K562 (cell line): Measurements from ENCODE around the gene RASSF10. TPM values are rescaled to one million over a fixed set of nuclear protein-coding genes. Genes with fewer than 3 reads are reported as not detected.

Experiments used
- ATAC-seq: fragments of 200-7000 bp; cut with Tn5 transposase; 3 replicates; pipeline ENCODE4 v1.9.1; 2020; ENCODE audit warnings: moderate library complexity
- BruUV-seq: library from RNA; stranded (reverse); fragments of 400-500 nt; replicated peaks from 2 replicates; lab custom pipeline; 2021; lab: Mats Ljungman, UMichigan
- CTCF ChIA-PET: fragments of 300-600 bp; formaldehyde crosslinking; extraction: SDS; loops from one replicate; lab custom pipeline; 2021; ENCODE audit warnings: low intra/inter-chr PET ratio; lab: Yijun Ruan, JAX
- POLR2A ChIA-PET: fragments of 300-600, 350-650 bp; sonication (Branson Sonifier 250); formaldehyde crosslinking; extraction: SDS; loops from one replicate; lab custom pipeline; 2021; ENCODE audit warnings: antibody characterized with exemption, inconsistent platforms; lab: Yijun Ruan, JAX
- DNase-seq, 4 experiments: peaks; one replicate each; pipeline versions ENCODE4 v3.0.0 to v3.0.0-alpha.2; 2011 to 2018; ENCODE audit warnings: low spot score in 3 of 4, mixed read lengths in 3 of 4; ENCODE audit errors: extremely low read depth in 1 of 4
- FAIRE-seq: peaks from 2 replicates; lab custom pipeline; 2011; peaks lifted over from hg19 to GRCh38; lab: Jason Lieb, UNC
- H2AFZ ChIP-seq: 2 replicates; pipeline ENCODE4 v1.6.0; 2011; ENCODE audit warnings: low read depth, low read length, control low read depth, inconsistent platforms
- H3K27ac ChIP-seq: fragments of 200-600 bp; 3 replicates; pipeline ENCODE4 v1.8.0; 2011; ENCODE audit warnings: low read depth, mild to moderate bottlenecking, control low read depth, inconsistent platforms, low read length, moderate library complexity, mixed read lengths; ENCODE audit errors: extremely low read depth
- H3K27me3 ChIP-seq, 2 experiments: fragments of 300-600 bp in 1 of 2; 2 replicates in 1 of 2; 3 replicates in 1 of 2; pipeline versions ENCODE4 v1.6.0 to v1.8.0; 2011; ENCODE audit warnings: inconsistent platforms in 2 of 2, low read length in 2 of 2, mild to moderate bottlenecking in 1 of 2, mixed read lengths in 1 of 2, moderate library complexity in 1 of 2; ENCODE audit not compliant: control insufficient read depth in 2 of 2, insufficient read depth in 2 of 2
- H3K36me3 ChIP-seq: fragments of 300-600 bp; 3 replicates; pipeline ENCODE4 v1.8.0; 2011; ENCODE audit warnings: mild to moderate bottlenecking, low read length, inconsistent platforms; ENCODE audit not compliant: control insufficient read depth, insufficient read depth
- H3K4me1 ChIP-seq, 2 experiments: fragments of 200-600 bp in 1 of 2; replicated peaks in 1 of 2; 2 replicates in 1 of 2; 3 replicates in 1 of 2; pipeline versions ENCODE4 v1.5.1 to v1.8.0; 2011; ENCODE audit warnings: inconsistent platforms in 2 of 2, low read length in 2 of 2, mild to moderate bottlenecking in 1 of 2, mixed read lengths in 1 of 2, moderate library complexity in 1 of 2; ENCODE audit not compliant: control insufficient read depth in 2 of 2, insufficient read depth in 2 of 2
- H3K4me2 ChIP-seq: 2 replicates; pipeline ENCODE4 v1.6.1; 2011; ENCODE audit warnings: low read length, control low read depth, inconsistent platforms, mixed read lengths; ENCODE audit not compliant: insufficient read depth
- H3K4me3 ChIP-seq: fragments of 200-600 bp; sonication (generic), shearing (Covaris generic); 2 replicates; pipeline ENCODE4 v1.5.1; 2016; ENCODE audit warnings: control low read depth, inconsistent platforms
- H3K79me2 ChIP-seq: fragments of 200-600 bp; 3 replicates; pipeline ENCODE4 v1.8.0; 2011; ENCODE audit warnings: low read length, inconsistent platforms; ENCODE audit not compliant: control insufficient read depth, insufficient read depth
- H3K9ac ChIP-seq, 2 experiments: 2 replicates each; pipeline versions ENCODE4 v1.6.0 to v1.6.1; 2011; ENCODE audit warnings: low read depth in 2 of 2, low read length in 2 of 2, control low read depth in 1 of 2, inconsistent platforms in 1 of 2, mild to moderate bottlenecking in 1 of 2, mixed read lengths in 1 of 2; ENCODE audit not compliant: insufficient read depth in 1 of 2
- H3K9me1 ChIP-seq: one replicate; pipeline ENCODE4 v1.6.0; 2011; ENCODE audit warnings: inconsistent platforms, mild to moderate bottlenecking, low read length, moderate library complexity; ENCODE audit not compliant: control insufficient read depth, insufficient read depth
- H3K9me3 ChIP-seq: replicated peaks from 2 replicates; pipeline ENCODE4 v1.5.1; 2011; ENCODE audit warnings: low read depth, low read length, inconsistent platforms; ENCODE audit not compliant: control insufficient read depth, insufficient read depth
- H4K20me1 ChIP-seq: replicated peaks from 2 replicates; pipeline ENCODE4 v1.6.1; 2011; ENCODE audit warnings: low read length, inconsistent platforms, mixed read lengths; ENCODE audit not compliant: control insufficient read depth, insufficient read depth
- ELF2 ChIP-seq: fragments of 250-450 bp; sonication (Bioruptor Pico); IDR thresholded peaks from 2 replicates; pipeline ENCODE4 v1.5.0; 2021; ENCODE audit warnings: mild to moderate bottlenecking
- GTF2B ChIP-seq: IDR thresholded peaks from 2 replicates; pipeline ENCODE4 v1.6.1; 2011; ENCODE audit not compliant: insufficient read length; ENCODE audit errors: extremely low read depth
- SAP30 ChIP-seq: fragments of 200-600 bp; sonication (generic); IDR thresholded peaks from 2 replicates; pipeline ENCODE4 v1.6.1; 2012; ENCODE audit warnings: borderline replicate concordance, low read depth, mild to moderate bottlenecking, moderate library complexity, low read length, control low read depth, inconsistent platforms; ENCODE audit not compliant: insufficient read depth, poor library complexity, severe bottlenecking
- SMARCE1 ChIP-seq: fragments of 450-650 bp; IDR thresholded peaks from 2 replicates; pipeline ENCODE4 v1.7.1; 2016; ENCODE audit warnings: mild to moderate bottlenecking
- XRCC3 ChIP-seq: fragments of 450-650 bp; IDR thresholded peaks from 2 replicates; pipeline ENCODE4 v1.6.1; 2017; ENCODE audit warnings: mild to moderate bottlenecking, moderate library complexity
- WGBS: fragments of 100-300 bp; shearing (Covaris generic); methylation state at CpG from one replicate; pipeline ENCODE4 v1.1.6; 2016; ENCODE audit warnings: low coverage, mixed read lengths; ENCODE audit not compliant: insufficient coverage; ENCODE audit errors: missing lambda C conversion rate; 5-methylcytosine and 5-hydroxymethylcytosine counted together
- in situ Hi-C: fragments of 300-500 bp; cut with MboI; formaldehyde crosslinking; loops from 4 replicates; pipeline ENCODE4 v1.15.0; 2018; ENCODE audit warnings: inconsistent platforms, mixed read lengths
- intact Hi-C: fragments of 100-400 bp; cut with micrococcal nuclease; formaldehyde crosslinking; loops from 2 replicates; pipeline ENCODE4 v1.14.2; 2022
- polyA plus RNA-seq, 8 experiments: library from polyadenylated mRNA; depleted of rRNA in 4 of 8; stranded (reverse) in 5 of 8; unstranded in 3 of 8; fragments of >200 nt; fragmentation: Nextera tagmentation in 2 of 8; fragmentation: Illumina TruSeq in 1 of 8; extraction: Ambion mirVana in 2 of 8; extraction: Trizol in 1 of 8; gene quantifications; 2 replicates each; pipeline versions ENCODE4 v1.2.1 to v1.2.3, GENCODE V29; 2011 to 2014; ENCODE audit warnings: inconsistent platforms in 1 of 8, missing spikeins in 1 of 8
- total RNA-seq, 7 experiments: library from RNA; depleted of rRNA in 6 of 7; stranded (reverse); fragments of >200 nt in 6 of 7; fragmentation: Illumina TruSeq in 2 of 7; extraction: Trizol in 2 of 7; gene quantifications; 2 replicates each; pipeline versions ENCODE4 v1.2.1 to v1.2.3, GENCODE V29; 2011 to 2021; ENCODE audit warnings: low replicate concordance in 1 of 7

RASSF10 gene
- total and polyA plus RNA-seq, 9 of the 15 experiments (the other 6 are each of a cell fraction or from before 2014, with no cell fraction given): not detected

DNA sequence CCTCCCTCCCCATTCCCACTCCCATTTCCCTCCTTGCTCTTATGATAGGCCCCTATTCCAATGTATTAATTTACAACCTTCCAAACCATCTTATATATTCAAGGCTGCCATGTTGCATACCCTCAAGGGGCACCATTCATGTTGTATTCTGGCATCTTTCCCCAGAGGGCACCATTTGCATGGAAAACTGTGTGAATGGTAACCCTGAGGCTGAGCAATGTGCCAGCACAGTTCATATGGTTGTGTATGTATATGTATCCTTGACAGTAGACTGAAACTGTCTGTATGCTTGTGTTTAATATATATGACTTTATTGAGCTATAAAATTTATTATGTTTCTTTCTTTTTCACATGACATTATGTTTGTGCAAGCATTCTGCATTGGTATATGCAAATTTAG, 7.3 kb downstream of the RASSF10 start (continued):
- TF ChIP-seq SAP30: no peak
- no peak for TF ChIP-seq XRCC3
- TF ChIP-seq ELF2 (CRISPR knock-in tag): no peak
- TF ChIP-seq SMARCE1: no peak
- TF ChIP-seq, all 486 proteins: peak for 4

DNA sequence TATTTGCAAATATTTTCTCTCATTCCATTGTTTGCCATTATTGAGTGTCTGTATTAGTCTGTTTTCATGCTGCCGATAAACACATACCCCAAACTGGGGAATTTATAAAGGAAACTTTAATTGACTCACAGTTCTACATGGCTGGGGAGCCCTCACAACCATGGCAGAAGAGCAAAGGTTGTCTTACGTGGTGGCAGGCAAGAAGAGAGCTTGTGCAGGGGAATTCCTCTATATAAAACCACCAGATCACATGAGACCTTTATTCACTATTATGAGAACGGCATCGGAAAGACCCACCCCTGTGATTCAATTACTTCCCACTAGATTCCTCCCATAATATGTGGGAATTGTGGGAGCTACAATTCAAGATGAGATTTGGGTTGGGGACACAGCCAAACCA, 10.2 kb downstream of the RASSF10 start:
- H3K9ac ChIP-seq: no peak overlapping the region
- POLR2A ChIA-PET: interaction anchor here (0.7 to 0.8 kb wide), 2 partner anchors 38 to 56 kb away, joined by 3 read pairs; no protein-coding TSS in a partner anchor
- H3K36me3 ChIP-seq: no peaks in the 10 kb centered on the region
- no peaks in the 10 kb centered on the region for H3K9me1 ChIP-seq
- H3K79me2 ChIP-seq: no peaks in the 10 kb centered on the region
- CTCF ChIA-PET: no interaction called here
- no TSS peak for BruUV-seq
- peaks cover 6 to 9% of the 10 kb centered on the region in 2 experiments; a peak in 3 of 5 replicates for H3K27me3 ChIP-seq
- H2AFZ ChIP-seq: no peak overlapping the region
- intact Hi-C loops (no loop called here), in situ Hi-C loops (no loop called here)
- FAIRE-seq (no peak), DNase-seq (no peak), ATAC-seq (no peak)
- no peaks in the 10 kb centered on the region for H4K20me1 ChIP-seq
- no peak overlapping the region for H3K4me3 ChIP-seq
- no peaks in the 10 kb centered on the region for H3K4me1 ChIP-seq
- no peaks in the 10 kb centered on the region for H3K9me3 ChIP-seq
- H3K27ac ChIP-seq: no peak overlapping the region
- no peak overlapping the region for H3K4me2 ChIP-seq
- WGBS: 33% methylated on average over 4 of the region's 4 CpGs
- no peak for TF ChIP-seq GTF2B
